Endothelial cell (in vitro differentiated cells): ENCODE results near the gene UGGT2. TPM values are rescaled to one million over a fixed set of nuclear protein-coding genes. Genes with fewer than 3 reads are reported as not detected.
A peak's percentile ranks its signal among the peaks of the same experiment; 100 is the strongest.

Experiments used
- DNase-seq: peaks from one replicate; pipeline ENCODE4 v3.0.0; 2021; ENCODE audit warnings: low spot score
- H3K27ac Mint-ChIP-seq: one replicate; pipeline ENCODE4 v1.8.0; 2021; ENCODE audit warnings: mixed read lengths, inconsistent platforms; ENCODE audit not compliant: unreplicated experiment
- H3K27me3 Mint-ChIP-seq: one replicate; pipeline ENCODE4 v1.8.0; 2021; ENCODE audit warnings: mild to moderate bottlenecking, moderate library complexity, mixed read lengths, inconsistent platforms; ENCODE audit not compliant: unreplicated experiment
- H3K36me3 Mint-ChIP-seq: one replicate; pipeline ENCODE4 v1.8.0; 2021; ENCODE audit warnings: mild to moderate bottlenecking, low read depth, mixed read lengths, inconsistent platforms; ENCODE audit not compliant: unreplicated experiment
- H3K4me1 Mint-ChIP-seq: one replicate; pipeline ENCODE4 v1.8.0; 2021; ENCODE audit warnings: mild to moderate bottlenecking, mixed read lengths, inconsistent platforms; ENCODE audit not compliant: unreplicated experiment
- H3K4me3 Mint-ChIP-seq: one replicate; pipeline ENCODE4 v1.8.0; 2021; ENCODE audit warnings: mild to moderate bottlenecking, mixed read lengths, inconsistent platforms; ENCODE audit not compliant: unreplicated experiment
- H3K9me3 Mint-ChIP-seq: one replicate; pipeline ENCODE4 v1.8.0; 2021; ENCODE audit warnings: mixed read lengths, inconsistent platforms; ENCODE audit not compliant: unreplicated experiment
- CTCF ChIP-seq: fragments of 200-600 bp; sonication (generic); IDR thresholded peaks from one replicate; pipeline ENCODE4 v1.5.0; 2021; ENCODE audit warnings: antibody characterized with exemption; ENCODE audit not compliant: unreplicated experiment
- total RNA-seq: library from RNA; stranded (reverse); fragmentation: NEBNext Ultra II Directional; extraction: Animal tissue kit (Norgen Biotek cat#: 25700); gene quantifications from one replicate; pipeline ENCODE4 v1.2.1, GENCODE V29; 2021; ENCODE audit not compliant: unreplicated experiment

UGGT2 gene
- total RNA-seq, 1 donor from 2014 or later: 23.7 TPM

DNA sequence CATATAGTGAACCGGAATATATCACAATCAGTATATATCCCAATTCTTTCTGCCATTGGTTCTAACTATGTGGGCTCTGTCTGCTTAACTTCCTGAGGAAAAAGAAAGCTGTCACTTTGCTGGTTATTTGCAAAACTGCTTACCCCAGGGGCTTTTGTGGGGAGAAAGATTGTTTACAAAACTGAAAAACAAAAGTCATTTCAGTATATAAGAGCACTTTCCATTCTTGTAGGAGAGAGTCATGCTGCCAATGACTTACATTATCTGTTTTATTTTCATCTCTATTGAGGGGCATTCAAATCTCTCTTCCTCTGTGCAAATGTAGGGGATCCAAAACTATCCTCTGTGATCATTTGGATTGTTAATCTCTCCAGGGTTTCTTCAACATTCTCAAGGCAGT is 33.5 kb upstream of the UGGT2 start:
- no peak overlapping the region for H3K27ac Mint-ChIP-seq
- no peak for DNase-seq
- no peaks in the 10 kb centered on the region for H3K9me3 Mint-ChIP-seq
- no peak overlapping the region for H3K4me3 Mint-ChIP-seq
- no peak for TF ChIP-seq CTCF
- no peaks in the 10 kb centered on the region for H3K36me3 Mint-ChIP-seq
- H3K4me1 Mint-ChIP-seq: peaks cover 47% of the 10 kb centered on the region
- peaks cover 13% of the 10 kb centered on the region for H3K27me3 Mint-ChIP-seq

GRCh38 chr13:96082640-96083039 is 29.4 kb upstream of the UGGT2 start:
- H3K9me3 Mint-ChIP-seq: no peaks in the 10 kb centered on the region

GRCh38 chr13:96081888-96082287 is 28.7 kb upstream of the UGGT2 start:
- no peaks in the 10 kb centered on the region for H3K36me3 Mint-ChIP-seq
- H3K9me3 Mint-ChIP-seq: no peaks in the 10 kb centered on the region
- no peak overlapping the region for H3K4me3 Mint-ChIP-seq
- H3K4me1 Mint-ChIP-seq: peaks cover 31% of the 10 kb centered on the region
- no peak for DNase-seq
- peaks cover 8% of the 10 kb centered on the region for H3K27me3 Mint-ChIP-seq
- no peak overlapping the region for H3K27ac Mint-ChIP-seq
- TF ChIP-seq CTCF: no peak

More at GRCh38 chr13:96082640-96083039, 29.4 kb upstream of the UGGT2 start:
- no peak for DNase-seq
- no peak for TF ChIP-seq CTCF
- Mint-ChIP-seq H3K27ac (no peak overlapping the region), H3K27me3 (peaks cover 8% of the 10 kb centered on the region), H3K4me3 (no peak overlapping the region), H3K4me1 (peaks cover 36% of the 10 kb centered on the region), H3K36me3 (no peaks in the 10 kb centered on the region)

- no peaks in the 10 kb centered on the region for H3K36me3 Mint-ChIP-seq
- no peak overlapping the region for H3K4me3 Mint-ChIP-seq
- TF ChIP-seq CTCF: no peak
- DNase-seq: no peak
- H3K9me3 Mint-ChIP-seq: no peaks in the 10 kb centered on the region
- H3K27ac Mint-ChIP-seq: no peak overlapping the region
- peaks cover 19% of the 10 kb centered on the region for H3K4me1 Mint-ChIP-seq
- peaks cover 8% of the 10 kb centered on the region for H3K27me3 Mint-ChIP-seq
Observed at GRCh38 chr13:96080676-96081075, 27.5 kb upstream of the UGGT2 start.

DNA sequence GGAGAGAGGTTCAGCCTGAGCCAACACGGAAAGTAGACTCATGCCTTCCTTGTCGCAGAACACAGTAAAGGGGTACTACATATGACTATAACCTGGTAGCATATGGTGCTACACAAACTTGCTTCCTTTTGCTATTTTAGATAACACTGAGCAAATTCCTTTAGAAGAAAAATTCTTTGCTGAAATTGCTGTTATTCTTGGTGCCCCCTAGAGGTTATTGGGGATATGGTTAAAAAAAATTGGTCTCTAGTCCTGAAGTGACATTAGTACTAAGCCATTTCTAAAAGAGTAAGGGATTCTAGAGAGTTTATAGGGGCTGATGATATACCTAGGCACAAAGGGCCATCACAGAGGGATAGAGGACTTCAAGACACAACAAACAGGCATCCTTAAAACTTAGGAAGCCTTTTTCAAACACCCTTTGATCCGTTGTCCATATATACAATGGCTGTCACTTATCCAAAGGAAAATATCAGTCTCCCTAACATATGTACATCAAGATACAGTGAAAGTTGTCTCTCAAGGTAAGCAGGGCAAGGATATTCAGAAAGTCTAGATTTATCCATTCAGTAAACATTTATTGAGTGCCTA is 22.8 kb upstream of the UGGT2 start:
- TF ChIP-seq CTCF: peak; percentile 82
- Mint-ChIP-seq H3K4me1 (peaks cover 11% of the 10 kb centered on the region), H3K9me3 (no peaks in the 10 kb centered on the region), H3K27ac (no peak overlapping the region), H3K4me3 (no peak overlapping the region), H3K27me3 (peaks cover 9% of the 10 kb centered on the region), H3K36me3 (no peaks in the 10 kb centered on the region)
- DNase-seq: no peak
